SU-DHL-6 (cell line): ENCODE data around the gene TCF12.

Experiments
- H2AFZ ChIP-seq: fragments of 200-600 bp; sonication (generic); 2 replicates; pipeline ENCODE4 v1.6.1; 2014; ENCODE audit warnings: low read depth, mild to moderate bottlenecking, moderate library complexity, mixed read lengths, antibody characterized with exemption, low read length; ENCODE audit not compliant: severe bottlenecking
- H3F3A ChIP-seq: fragments of 200-600 bp; shearing (Covaris generic); 2 replicates; pipeline ENCODE4 v1.6.0; 2016; ENCODE audit warnings: antibody characterized with exemption, mild to moderate bottlenecking; ENCODE audit not compliant: insufficient read depth
- H3K27ac ChIP-seq: fragments of 200-600 bp; sonication (generic); 2 replicates; pipeline ENCODE4 v1.5.1; 2016; ENCODE audit warnings: low read depth, mild to moderate bottlenecking, low read length, moderate library complexity, mixed read lengths
- H3K27me3 ChIP-seq: fragments of 200-600 bp; sonication (generic), shearing (Covaris generic); 2 replicates; pipeline ENCODE4 v1.6.0; 2014; ENCODE audit warnings: mild to moderate bottlenecking, low read length
- H3K36me3 ChIP-seq: fragments of 200-600 bp; sonication (generic); 2 replicates; pipeline ENCODE4 v1.6.1; 2014; ENCODE audit warnings: mild to moderate bottlenecking, low read length, mixed read lengths
- H3K4me2 ChIP-seq: fragments of 300-600, 200-600 bp; shearing (Covaris generic), sonication (generic); 2 replicates; pipeline ENCODE4 v1.6.0; 2014; ENCODE audit warnings: low read length, low read depth, mild to moderate bottlenecking; ENCODE audit not compliant: poor library complexity, severe bottlenecking
- H3K4me3 ChIP-seq: fragments of 200-600 bp; sonication (generic); 2 replicates; pipeline ENCODE4 v1.5.1; 2014; ENCODE audit warnings: antibody characterized with exemption, low read length, mild to moderate bottlenecking, mixed read lengths; ENCODE audit not compliant: insufficient read depth, poor library complexity, severe bottlenecking
- H3K79me2 ChIP-seq: fragments of 200-600 bp; sonication (generic); 2 replicates; pipeline ENCODE4 v1.6.1; 2014; ENCODE audit warnings: mild to moderate bottlenecking, low read length, moderate library complexity; ENCODE audit not compliant: insufficient read depth
- H3K9ac ChIP-seq: fragments of 200-600 bp; sonication (generic); 2 replicates; pipeline ENCODE4 v1.7.0; 2014; ENCODE audit warnings: mild to moderate bottlenecking, low read length
- H3K9me2 ChIP-seq: fragments of 200-600 bp; sonication (generic); replicated peaks from 2 replicates; pipeline ENCODE4 v1.6.1; 2014; ENCODE audit warnings: low read length; ENCODE audit not compliant: insufficient read depth
- H3K9me3 ChIP-seq: fragments of 200-600 bp; sonication (generic); 2 replicates; pipeline ENCODE4 v1.6.1; 2014; ENCODE audit warnings: low read length, mixed read lengths; ENCODE audit not compliant: insufficient read depth
- H4K20me1 ChIP-seq: fragments of 200-600 bp; sonication (generic); 2 replicates; pipeline ENCODE4 v1.6.1; 2014; ENCODE audit warnings: low read depth, mild to moderate bottlenecking, antibody characterized with exemption, low read length, moderate library complexity, mixed read lengths
- CTCF ChIP-seq: fragments of 200-600 bp; sonication (generic); IDR thresholded peaks from one replicate; pipeline ENCODE4 v1.5.1; 2017; ENCODE audit warnings: antibody characterized with exemption, mild to moderate bottlenecking, low read length, moderate library complexity; ENCODE audit not compliant: insufficient read depth, poor library complexity, severe bottlenecking
- EZH2phosphoT487 ChIP-seq: fragments of 200-600 bp; sonication (generic), shearing (Covaris generic); conservative IDR thresholded peaks from 2 replicates; pipeline ENCODE4 v1.6.1; 2018; ENCODE audit warnings: mild to moderate bottlenecking, antibody characterized with exemption, low read length, moderate library complexity, mixed read lengths

The TCF12 gene

GRCh38 chr15:57205027-57205855, 286.8 kb downstream of the TCF12 start:
- Histone ChIP-seq H3K27me3 (no peaks in the 10 kb centered on the region), H4K20me1 (no peaks in the 10 kb centered on the region), H3F3A (no peaks in the 10 kb centered on the region), H3K79me2 (no peaks in the 10 kb centered on the region), H3K4me2 (no peak overlapping the region), H3K27ac (no peak overlapping the region), H2AFZ (no peak overlapping the region), H3K4me3 (no peak overlapping the region), H3K9me2 (no peaks in the 10 kb centered on the region), H3K9me3 (no peaks in the 10 kb centered on the region), H3K9ac (no peak overlapping the region), H3K36me3 (no peaks in the 10 kb centered on the region)
- TF ChIP-seq CTCF, result no peak
- TF ChIP-seq EZH2phosphoT487, result no peak

- no peaks in the 10 kb centered on the region for H3F3A ChIP-seq
- no peaks in the 10 kb centered on the region for H3K36me3 ChIP-seq
- H2AFZ ChIP-seq, result no peak overlapping the region
- no peaks in the 10 kb centered on the region for H3K9me3 ChIP-seq
- H3K79me2 ChIP-seq, result no peaks in the 10 kb centered on the region
- no peak overlapping the region for H3K4me3 ChIP-seq
- no peak overlapping the region for H3K4me2 ChIP-seq
- H4K20me1 ChIP-seq, result no peaks in the 10 kb centered on the region
- no peaks in the 10 kb centered on the region for H3K27me3 ChIP-seq
- no peak overlapping the region for H3K9ac ChIP-seq
- no peak for TF ChIP-seq EZH2phosphoT487
- TF ChIP-seq CTCF, result no peak
- H3K27ac ChIP-seq, result no peak overlapping the region
- no peaks in the 10 kb centered on the region for H3K9me2 ChIP-seq
Observed at GRCh38 chr15:57205996-57206395, 287.6 kb downstream of the TCF12 start.

- Histone ChIP-seq H3F3A (peaks cover 2% of the 10 kb centered on the region; the same call in 1 of the 2 replicates), H3K9ac (no peak overlapping the region), H3K36me3 (no peaks in the 10 kb centered on the region), H3K27me3 (no peaks in the 10 kb centered on the region), H3K4me2 (no peak overlapping the region), H3K27ac (no peak overlapping the region), H3K9me3 (no peaks in the 10 kb centered on the region), H3K4me3 (no peak overlapping the region), H3K9me2 (no peaks in the 10 kb centered on the region), H3K79me2 (no peaks in the 10 kb centered on the region), H2AFZ (no peak overlapping the region), H4K20me1 (no peaks in the 10 kb centered on the region)
- TF ChIP-seq EZH2phosphoT487 (no peak), CTCF (no peak)
Observed at GRCh38 chr15:57213862-57214261, 295.4 kb downstream of the TCF12 start.
